IMR-90 (cell line): Measurements from ENCODE around the gene AZIN2. TPM values are rescaled to one million over a fixed set of nuclear protein-coding genes. Genes with fewer than 3 reads are reported as not detected.

Experiments
- ATAC-seq: fragments of 200-7000 bp; cut with Tn5 transposase; 2 replicates; pipeline ENCODE4 v1.9.1; 2020; ENCODE audit warnings: low read depth, mild to moderate bottlenecking, moderate library complexity
- BruUV-seq: library from RNA; stranded (reverse); fragments of 400-500 nt; replicated peaks from 2 replicates; lab custom pipeline; 2021; lab: Mats Ljungman, UMichigan
- CTCF ChIA-PET: fragments of 300-600 bp; formaldehyde crosslinking; extraction: SDS; loops from one replicate; lab custom pipeline; 2021; ENCODE audit warnings: antibody characterized with exemption; lab: Yijun Ruan, JAX
- POLR2A ChIA-PET: fragments of 300-600 bp; sonication (Branson Sonifier 250); formaldehyde crosslinking; loops from one replicate; lab custom pipeline; 2022; ENCODE audit warnings: antibody characterized with exemption; ENCODE audit not compliant: unreplicated experiment; lab: Charles Lee
- DNase-seq: peaks from one replicate; pipeline ENCODE4 v3.0.0; 2013
- H2AFZ ChIP-seq: replicated peaks from 2 replicates; pipeline ENCODE3; 2013; ENCODE audit warnings: low read length, mild to moderate bottlenecking; ENCODE audit not compliant: poor library complexity
- H2AK5ac ChIP-seq: 2 replicates; pipeline ENCODE4 v1.6.1; 2013; ENCODE audit warnings: low read depth, low read length, inconsistent platforms
- H2AK9ac ChIP-seq: replicated peaks from 2 replicates; pipeline ENCODE3; 2013; ENCODE audit warnings: mild to moderate bottlenecking, low read depth, low read length, moderate library complexity; ENCODE audit not compliant: poor library complexity
- H2BK120ac ChIP-seq: 2 replicates; pipeline ENCODE4 v1.6.1; 2013; ENCODE audit warnings: low read depth, low read length, inconsistent platforms
- H2BK15ac ChIP-seq: 3 replicates; pipeline ENCODE4 v1.6.1; 2013; ENCODE audit warnings: low read depth, low read length, inconsistent platforms
- H2BK20ac ChIP-seq: 2 replicates; pipeline ENCODE4 v1.6.1; 2013; ENCODE audit warnings: low read depth, mild to moderate bottlenecking, inconsistent platforms, low read length, moderate library complexity
- H2BK5ac ChIP-seq: 2 replicates; pipeline ENCODE4 v1.6.1; 2013; ENCODE audit warnings: mild to moderate bottlenecking, low read depth, low read length, inconsistent platforms; ENCODE audit not compliant: poor library complexity, severe bottlenecking
- H3K14ac ChIP-seq: replicated peaks from 2 replicates; pipeline ENCODE4 v1.6.1; 2013; ENCODE audit warnings: low read depth, low read length, inconsistent platforms
- H3K18ac ChIP-seq: 2 replicates; pipeline ENCODE4 v1.6.1; 2013; ENCODE audit warnings: low read depth, low read length, control low read depth
- H3K23ac ChIP-seq: 2 replicates; pipeline ENCODE4 v1.6.1; 2013; ENCODE audit warnings: low read depth, low read length, inconsistent platforms
- H3K27ac ChIP-seq: 2 replicates; pipeline ENCODE4 v1.5.1; 2013; ENCODE audit warnings: mild to moderate bottlenecking, control low read depth, low read length; ENCODE audit not compliant: insufficient read depth
- H3K27me3 ChIP-seq: 2 replicates; pipeline ENCODE4 v1.6.1; 2013; ENCODE audit warnings: low read length; ENCODE audit not compliant: control insufficient read depth, insufficient read depth
- H3K36me3 ChIP-seq: 2 replicates; pipeline ENCODE4 v1.6.1; 2013; ENCODE audit warnings: low read length, mixed read lengths; ENCODE audit not compliant: control insufficient read depth, insufficient read depth
- H3K4ac ChIP-seq: 2 replicates; pipeline ENCODE4 v1.6.1; 2013; ENCODE audit warnings: low read depth, low read length, inconsistent platforms
- H3K4me1 ChIP-seq: 2 replicates; pipeline ENCODE4 v1.6.1; 2013; ENCODE audit warnings: low read length, mixed read lengths; ENCODE audit not compliant: control insufficient read depth, insufficient read depth
- H3K4me2 ChIP-seq: 2 replicates; pipeline ENCODE4 v1.6.1; 2013; ENCODE audit warnings: low read depth, mild to moderate bottlenecking, control low read depth, low read length, moderate library complexity
- H3K4me3 ChIP-seq: 2 replicates; pipeline ENCODE4 v1.5.1; 2013; ENCODE audit warnings: low read depth, mild to moderate bottlenecking, control low read depth, low read length, moderate library complexity; ENCODE audit not compliant: insufficient read depth
- H3K56ac ChIP-seq: 2 replicates; pipeline ENCODE4 v1.6.1; 2013; ENCODE audit warnings: low read length, inconsistent platforms; ENCODE audit not compliant: insufficient read depth; ENCODE audit errors: extremely low read depth
- H3K79me1 ChIP-seq, 2 experiments: 2 replicates each; pipeline ENCODE4 v1.6.1; 2013; ENCODE audit warnings: low read length in 2 of 2, inconsistent platforms in 1 of 2, low read depth in 1 of 2
- H3K9ac ChIP-seq: 2 replicates; pipeline ENCODE4 v1.6.1; 2013; ENCODE audit warnings: low read depth, low read length, control low read depth
- H3K9me1 ChIP-seq: 2 replicates; pipeline ENCODE4 v1.6.1; 2013; ENCODE audit warnings: low read length, inconsistent platforms; ENCODE audit not compliant: insufficient read depth
- H3K9me3 ChIP-seq: 2 replicates; pipeline ENCODE4 v1.6.1; 2013; ENCODE audit warnings: low read length; ENCODE audit not compliant: control insufficient read depth, insufficient read depth
- H4K20me1 ChIP-seq: 2 replicates; pipeline ENCODE4 v1.6.1; 2013; ENCODE audit warnings: low read length, inconsistent platforms; ENCODE audit not compliant: insufficient read depth
- H4K5ac ChIP-seq: 2 replicates; pipeline ENCODE4 v1.6.1; 2013; ENCODE audit warnings: mild to moderate bottlenecking, low read depth, low read length, control low read depth
- H4K8ac ChIP-seq, 2 experiments: 2 replicates each; pipeline ENCODE4 v1.6.1; 2013; ENCODE audit warnings: low read depth in 2 of 2, low read length in 2 of 2, control low read depth in 1 of 2, inconsistent platforms in 1 of 2
- H4K91ac ChIP-seq: 2 replicates; pipeline ENCODE4 v1.6.1; 2013; ENCODE audit warnings: low read depth, low read length, inconsistent platforms; ENCODE audit not compliant: insufficient read depth
- CEBPB ChIP-seq: IDR thresholded peaks from 2 replicates; pipeline ENCODE4 v1.6.1; 2012; ENCODE audit warnings: low read depth, low read length, improper control_type of control experiment
- CHD1 ChIP-seq: IDR thresholded peaks from 2 replicates; pipeline ENCODE4 v1.6.1; 2012; ENCODE audit warnings: low read depth, low read length, improper control_type of control experiment
- FOS ChIP-seq: fragments of 150-350 bp; IDR thresholded peaks from 2 replicates; pipeline ENCODE4 v1.6.1; 2016; ENCODE audit warnings: low read depth, low read length
- MAFK ChIP-seq: IDR thresholded peaks from 2 replicates; pipeline ENCODE4 v1.6.1; 2012; ENCODE audit warnings: low read depth, low read length, improper control_type of control experiment
- MAZ ChIP-seq: IDR thresholded peaks from 2 replicates; pipeline ENCODE4 v1.6.1; 2012; ENCODE audit warnings: low read depth, mild to moderate bottlenecking, low read length, improper control_type of control experiment, moderate library complexity, borderline replicate concordance
- MXI1 ChIP-seq: IDR thresholded peaks from 2 replicates; pipeline ENCODE4 v1.6.1; 2012; ENCODE audit warnings: low read depth, mild to moderate bottlenecking, low read length, moderate library complexity, borderline replicate concordance
- RAD21 ChIP-seq: IDR thresholded peaks from 2 replicates; pipeline ENCODE4 v1.6.1; 2012; ENCODE audit warnings: low read length, improper control_type of control experiment
- RFX5 ChIP-seq: IDR thresholded peaks from 2 replicates; pipeline ENCODE4 v1.8.0; 2012; ENCODE audit warnings: low read depth, mild to moderate bottlenecking, low read length, moderate library complexity
- SMC3 ChIP-seq: fragments of 150-350 bp; IDR thresholded peaks from 2 replicates; pipeline ENCODE4 v1.6.1; 2016; ENCODE audit warnings: low read depth, mild to moderate bottlenecking, antibody characterized with exemption, low read length, moderate library complexity
- dilution Hi-C: fragments of 300-500 bp; cut with HindIII; formaldehyde crosslinking; loops from one replicate; pipeline ENCODE4 v1.14.3; 2018; ENCODE audit warnings: low sequenced_read_pairs; ENCODE audit not compliant: unreplicated experiment
- in situ Hi-C: fragments of 300-500 bp; cut with MboI; formaldehyde crosslinking; loops from 3 replicates; pipeline ENCODE4 v1.14.3; 2019; ENCODE audit warnings: low sequenced_read_pairs, inconsistent platforms, mixed read lengths
- intact Hi-C: fragments of 100-400 bp; cut with micrococcal nuclease; formaldehyde crosslinking; loops from 2 replicates; pipeline ENCODE4 v1.10.0; 2022
- polyA plus RNA-seq, 3 experiments: library from polyadenylated mRNA; depleted of rRNA; stranded (reverse); fragments of >200 nt; gene quantifications; 2 replicates each; pipeline ENCODE4 v1.2.3, GENCODE V29; 2012; ENCODE audit warnings: low replicate concordance in 1 of 3
- total RNA-seq: library from RNA; depleted of rRNA; stranded (reverse); fragments of >200 nt; gene quantifications from 2 replicates; pipeline ENCODE4 v1.2.3, GENCODE V29; 2012
- TF ChIP-seq, protein P1 (sequence below): conservative IDR thresholded peaks from 2 replicates; pipeline ENCODE4 v1.5.1; 2012; ENCODE audit warnings: mild to moderate bottlenecking, low read depth, low read length, improper control_type of control experiment
- TF ChIP-seq, protein P2 (sequence below): fragments of 150-350 bp; IDR thresholded peaks from 2 replicates; pipeline ENCODE4 v1.6.1; 2017; ENCODE audit warnings: mild to moderate bottlenecking, antibody characterized with exemption, low read length, low read depth

AZIN2 gene
- total and polyA plus RNA-seq, 2 of the 4 experiments (the other 2 are of a cell fraction) = 4.7 to 8.9 TPM

DNA sequence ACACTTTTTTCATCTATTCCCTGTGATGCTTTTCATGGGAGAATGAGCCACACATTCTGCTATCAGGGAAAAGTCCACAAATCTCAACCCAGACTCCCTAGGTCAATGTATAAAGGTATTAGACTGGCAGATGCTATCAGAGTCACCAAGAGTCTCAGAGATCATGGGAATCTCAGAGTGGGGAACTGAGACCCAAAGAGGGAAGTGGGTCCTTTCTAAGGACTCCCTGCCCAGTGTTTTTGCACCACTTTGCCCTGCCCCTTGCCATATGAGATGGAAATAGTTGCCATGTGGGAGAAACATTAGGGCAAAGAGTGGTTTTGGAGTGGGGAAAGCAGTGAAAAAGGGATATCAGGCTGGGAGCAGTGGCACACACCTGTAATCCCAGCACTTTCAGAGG is 19.1 kb upstream of the AZIN2 start:
- Histone ChIP-seq H4K8ac (no peak overlapping the region), H3K36me3 (no peaks in the 10 kb centered on the region), H3K79me1 (no peaks in the 10 kb centered on the region), H3K56ac (no peak overlapping the region), H3K27me3 (no peaks in the 10 kb centered on the region), H3K9me1 (no peaks in the 10 kb centered on the region), H2BK5ac (no peak overlapping the region), H2BK15ac (no peak overlapping the region), H3K27ac (no peak overlapping the region), H3K18ac (no peak overlapping the region), H4K91ac (no peak overlapping the region), H3K9me3 (peaks cover 28% of the 10 kb centered on the region), H3K4me3 (no peak overlapping the region), H2AK5ac (no peak overlapping the region), H3K14ac (no peak overlapping the region), H2BK120ac (no peak overlapping the region), H2BK20ac (no peak overlapping the region), H2AK9ac (no peak overlapping the region), H2AFZ (no peak overlapping the region), H4K5ac (no peak overlapping the region), H3K23ac (no peak overlapping the region), H4K20me1 (no peaks in the 10 kb centered on the region), H3K4ac (no peak overlapping the region), H3K9ac (no peak overlapping the region), H3K4me2 (no peak overlapping the region), H3K4me1 (0 out of 2 replicates have a peak, but pooled peaks cover 1% of the 10 kb centered on the region)
- TF ChIP-seq CEBPB (no peak), CHD1 (no peak), MAFK (no peak), SMC3 (no peak), MAZ (no peak), RFX5 (no peak), FOS (no peak), RAD21 (no peak), MXI1 (no peak)
- TF ChIP-seq, protein P1, sequence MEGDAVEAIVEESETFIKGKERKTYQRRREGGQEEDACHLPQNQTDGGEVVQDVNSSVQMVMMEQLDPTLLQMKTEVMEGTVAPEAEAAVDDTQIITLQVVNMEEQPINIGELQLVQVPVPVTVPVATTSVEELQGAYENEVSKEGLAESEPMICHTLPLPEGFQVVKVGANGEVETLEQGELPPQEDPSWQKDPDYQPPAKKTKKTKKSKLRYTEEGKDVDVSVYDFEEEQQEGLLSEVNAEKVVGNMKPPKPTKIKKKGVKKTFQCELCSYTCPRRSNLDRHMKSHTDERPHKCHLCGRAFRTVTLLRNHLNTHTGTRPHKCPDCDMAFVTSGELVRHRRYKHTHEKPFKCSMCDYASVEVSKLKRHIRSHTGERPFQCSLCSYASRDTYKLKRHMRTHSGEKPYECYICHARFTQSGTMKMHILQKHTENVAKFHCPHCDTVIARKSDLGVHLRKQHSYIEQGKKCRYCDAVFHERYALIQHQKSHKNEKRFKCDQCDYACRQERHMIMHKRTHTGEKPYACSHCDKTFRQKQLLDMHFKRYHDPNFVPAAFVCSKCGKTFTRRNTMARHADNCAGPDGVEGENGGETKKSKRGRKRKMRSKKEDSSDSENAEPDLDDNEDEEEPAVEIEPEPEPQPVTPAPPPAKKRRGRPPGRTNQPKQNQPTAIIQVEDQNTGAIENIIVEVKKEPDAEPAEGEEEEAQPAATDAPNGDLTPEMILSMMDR = no peak
- TF ChIP-seq, protein P2, sequence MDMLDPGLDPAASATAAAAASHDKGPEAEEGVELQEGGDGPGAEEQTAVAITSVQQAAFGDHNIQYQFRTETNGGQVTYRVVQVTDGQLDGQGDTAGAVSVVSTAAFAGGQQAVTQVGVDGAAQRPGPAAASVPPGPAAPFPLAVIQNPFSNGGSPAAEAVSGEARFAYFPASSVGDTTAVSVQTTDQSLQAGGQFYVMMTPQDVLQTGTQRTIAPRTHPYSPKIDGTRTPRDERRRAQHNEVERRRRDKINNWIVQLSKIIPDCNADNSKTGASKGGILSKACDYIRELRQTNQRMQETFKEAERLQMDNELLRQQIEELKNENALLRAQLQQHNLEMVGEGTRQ = no peak
- ChIA-PET CTCF (no interaction called here), POLR2A (no interaction called here)
- ATAC-seq (no peak), DNase-seq (no peak)
- in situ Hi-C loops (no loop called here), dilution Hi-C loops (no loop called here), intact Hi-C loops (no loop called here)
- no TSS peak for BruUV-seq
